ENCODE measurements around the gene DOCK8. TPM values are rescaled to one million over a fixed set of nuclear protein-coding genes. Genes with fewer than 3 reads are reported as not detected.

Gene DOCK8
- total and polyA plus RNA-seq, 2 experiments from 2014 or later = 0.94 to 1.2 TPM

- H3K36me3 ChIP-seq (ENCODE audit: insufficient read depth) = no peaks in the 10 kb centered on the region
- Mint-ChIP-seq H3K4me3 (no peak overlapping the region), H3K27me3 (ENCODE audit: insufficient read depth, low read depth, poor library complexity) (no peaks in the 10 kb centered on the region)
Observed at GRCh38 chr9:277601-278295, 63.1 kb downstream of the DOCK8 start.

DNA sequence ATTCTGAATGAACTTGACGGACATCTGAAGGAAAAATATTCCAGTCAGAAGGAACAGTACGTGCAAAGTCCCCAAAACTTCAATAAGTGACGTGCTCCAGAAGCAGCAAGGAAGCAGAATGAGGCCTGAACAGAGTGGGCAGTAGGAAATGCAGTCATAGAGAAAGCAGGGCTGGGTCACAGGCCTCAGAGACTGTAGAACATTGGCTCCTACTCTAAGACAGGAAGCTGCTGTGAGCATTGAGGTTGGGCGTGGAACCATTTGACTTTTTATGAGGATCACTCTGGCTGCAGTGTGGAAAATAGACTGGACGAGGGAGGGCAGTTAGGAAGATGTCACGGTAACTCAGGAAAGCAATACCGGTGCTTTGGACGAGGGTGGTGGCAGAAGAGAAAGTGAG is 64.0 kb downstream of the DOCK8 start:
- no peaks in the 10 kb centered on the region; the same call in 2 of the 3 replicates for H3K4me1 Mint-ChIP-seq
- no peaks in the 10 kb centered on the region for H3K79me2 ChIP-seq (replicated peaks; ENCODE audit: insufficient read depth)
- no peaks in the 10 kb centered on the region for H4K20me1 ChIP-seq (replicated peaks; ENCODE audit: insufficient read depth)
- no peaks in the 10 kb centered on the region for H3K27me3 Mint-ChIP-seq (ENCODE audit: insufficient read depth, low read depth, poor library complexity)
- no peaks in the 10 kb centered on the region for H3K27me3 ChIP-seq (ENCODE audit: insufficient read depth)
- H3K36me3 Mint-ChIP-seq (ENCODE audit: low read depth) = no peaks in the 10 kb centered on the region
- H3K4me1 ChIP-seq (ENCODE audit: insufficient read depth) = no peaks in the 10 kb centered on the region
- no peaks in the 10 kb centered on the region for H3F3A ChIP-seq (replicated peaks; ENCODE audit: low read depth)
- no peaks in the 10 kb centered on the region for H3K9me3 Mint-ChIP-seq
- DNase-seq (ENCODE audit: low spot score) = no peak
- no peak for ATAC-seq
- H3K4me3 Mint-ChIP-seq = no peak overlapping the region
- no peaks in the 10 kb centered on the region for H3K36me3 ChIP-seq (ENCODE audit: insufficient read depth)
- H3K27ac Mint-ChIP-seq = no peak overlapping the region
- H3K9me2 ChIP-seq (ENCODE audit: insufficient read depth) = no peaks in the 10 kb centered on the region
- H3K27ac ChIP-seq (ENCODE audit: low read depth) = no peak overlapping the region
- no peak overlapping the region for H3K4me3 ChIP-seq
- H2AFZ ChIP-seq = no peak overlapping the region
- H3K4me2 ChIP-seq = no peak overlapping the region
- no peak for TF ChIP-seq NANOG (IDR thresholded peaks at IDR 0.05; ENCODE audit: borderline replicate concordance)
- TF ChIP-seq ZNF331 (CRISPR knock-in tag; IDR thresholded peaks at IDR 0.05; ENCODE audit: low read depth) = no peak
- no peak for TF ChIP-seq STAT1 (IDR thresholded peaks at IDR 0.05; ENCODE audit: unreplicated experiment)
- TF ChIP-seq, protein P1, sequence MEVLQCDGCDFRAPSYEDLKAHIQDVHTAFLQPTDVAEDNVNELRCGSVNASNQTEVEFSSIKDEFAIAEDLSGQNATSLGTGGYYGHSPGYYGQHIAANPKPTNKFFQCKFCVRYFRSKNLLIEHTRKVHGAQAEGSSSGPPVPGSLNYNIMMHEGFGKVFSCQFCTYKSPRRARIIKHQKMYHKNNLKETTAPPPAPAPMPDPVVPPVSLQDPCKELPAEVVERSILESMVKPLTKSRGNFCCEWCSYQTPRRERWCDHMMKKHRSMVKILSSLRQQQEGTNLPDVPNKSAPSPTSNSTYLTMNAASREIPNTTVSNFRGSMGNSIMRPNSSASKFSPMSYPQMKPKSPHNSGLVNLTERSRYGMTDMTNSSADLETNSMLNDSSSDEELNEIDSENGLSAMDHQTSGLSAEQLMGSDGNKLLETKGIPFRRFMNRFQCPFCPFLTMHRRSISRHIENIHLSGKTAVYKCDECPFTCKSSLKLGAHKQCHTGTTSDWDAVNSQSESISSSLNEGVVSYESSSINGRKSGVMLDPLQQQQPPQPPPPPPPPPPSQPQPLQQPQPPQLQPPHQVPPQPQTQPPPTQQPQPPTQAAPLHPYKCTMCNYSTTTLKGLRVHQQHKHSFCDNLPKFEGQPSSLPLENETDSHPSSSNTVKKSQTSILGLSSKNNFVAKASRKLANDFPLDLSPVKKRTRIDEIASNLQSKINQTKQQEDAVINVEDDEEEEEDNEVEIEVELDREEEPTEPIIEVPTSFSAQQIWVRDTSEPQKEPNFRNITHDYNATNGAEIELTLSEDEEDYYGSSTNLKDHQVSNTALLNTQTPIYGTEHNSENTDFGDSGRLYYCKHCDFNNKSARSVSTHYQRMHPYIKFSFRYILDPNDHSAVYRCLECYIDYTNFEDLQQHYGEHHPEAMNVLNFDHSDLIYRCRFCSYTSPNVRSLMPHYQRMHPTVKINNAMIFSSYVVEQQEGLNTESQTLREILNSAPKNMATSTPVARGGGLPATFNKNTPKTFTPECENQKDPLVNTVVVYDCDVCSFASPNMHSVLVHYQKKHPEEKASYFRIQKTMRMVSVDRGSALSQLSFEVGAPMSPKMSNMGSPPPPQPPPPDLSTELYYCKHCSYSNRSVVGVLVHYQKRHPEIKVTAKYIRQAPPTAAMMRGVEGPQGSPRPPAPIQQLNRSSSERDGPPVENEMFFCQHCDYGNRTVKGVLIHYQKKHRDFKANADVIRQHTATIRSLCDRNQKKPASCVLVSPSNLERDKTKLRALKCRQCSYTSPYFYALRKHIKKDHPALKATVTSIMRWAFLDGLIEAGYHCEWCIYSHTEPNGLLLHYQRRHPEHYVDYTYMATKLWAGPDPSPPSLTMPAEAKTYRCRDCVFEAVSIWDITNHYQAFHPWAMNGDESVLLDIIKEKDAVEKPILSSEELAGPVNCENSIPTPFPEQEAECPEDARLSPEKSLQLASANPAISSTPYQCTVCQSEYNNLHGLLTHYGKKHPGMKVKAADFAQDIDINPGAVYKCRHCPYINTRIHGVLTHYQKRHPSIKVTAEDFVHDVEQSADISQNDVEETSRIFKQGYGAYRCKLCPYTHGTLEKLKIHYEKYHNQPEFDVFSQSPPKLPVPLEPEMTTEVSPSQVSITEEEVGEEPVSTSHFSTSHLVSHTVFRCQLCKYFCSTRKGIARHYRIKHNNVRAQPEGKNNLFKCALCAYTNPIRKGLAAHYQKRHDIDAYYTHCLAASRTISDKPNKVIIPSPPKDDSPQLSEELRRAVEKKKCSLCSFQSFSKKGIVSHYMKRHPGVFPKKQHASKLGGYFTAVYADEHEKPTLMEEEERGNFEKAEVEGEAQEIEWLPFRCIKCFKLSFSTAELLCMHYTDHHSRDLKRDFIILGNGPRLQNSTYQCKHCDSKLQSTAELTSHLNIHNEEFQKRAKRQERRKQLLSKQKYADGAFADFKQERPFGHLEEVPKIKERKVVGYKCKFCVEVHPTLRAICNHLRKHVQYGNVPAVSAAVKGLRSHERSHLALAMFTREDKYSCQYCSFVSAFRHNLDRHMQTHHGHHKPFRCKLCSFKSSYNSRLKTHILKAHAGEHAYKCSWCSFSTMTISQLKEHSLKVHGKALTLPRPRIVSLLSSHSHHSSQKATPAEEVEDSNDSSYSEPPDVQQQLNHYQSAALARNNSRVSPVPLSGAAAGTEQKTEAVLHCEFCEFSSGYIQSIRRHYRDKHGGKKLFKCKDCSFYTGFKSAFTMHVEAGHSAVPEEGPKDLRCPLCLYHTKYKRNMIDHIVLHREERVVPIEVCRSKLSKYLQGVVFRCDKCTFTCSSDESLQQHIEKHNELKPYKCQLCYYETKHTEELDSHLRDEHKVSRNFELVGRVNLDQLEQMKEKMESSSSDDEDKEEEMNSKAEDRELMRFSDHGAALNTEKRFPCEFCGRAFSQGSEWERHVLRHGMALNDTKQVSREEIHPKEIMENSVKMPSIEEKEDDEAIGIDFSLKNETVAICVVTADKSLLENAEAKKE (CRISPR knock-in tag; IDR thresholded peaks at IDR 0.05) = no peak
- TF ChIP-seq CREB1 (CRISPR knock-in tag; IDR thresholded peaks at IDR 0.05; ENCODE audit: low read depth) = no peak
- no peak for TF ChIP-seq POLR2AphosphoS5 (IDR thresholded peaks at IDR 0.05; ENCODE audit: low read depth)
- no peak for TF ChIP-seq ETS1 (IDR thresholded peaks at IDR 0.05)
- TF ChIP-seq EZH2 (IDR thresholded peaks at IDR 0.05; ENCODE audit: low read depth, unreplicated experiment) = no peak

More at GRCh38 chr9:277601-278295, 63.1 kb downstream of the DOCK8 start:
- Histone ChIP-seq H2AFZ (no peak overlapping the region), H3K27ac (ENCODE audit: low read depth) (no peak overlapping the region), H4K20me1 (replicated peaks; ENCODE audit: insufficient read depth) (no peaks in the 10 kb centered on the region), H3K4me3 (no peak overlapping the region), H3K79me2 (replicated peaks; ENCODE audit: insufficient read depth) (no peaks in the 10 kb centered on the region), H3K4me1 (ENCODE audit: insufficient read depth) (no peaks in the 10 kb centered on the region), H3K9me2 (ENCODE audit: insufficient read depth) (no peaks in the 10 kb centered on the region), H3K27me3 (ENCODE audit: insufficient read depth) (no peaks in the 10 kb centered on the region), H3K4me2 (no peak overlapping the region), H3F3A (replicated peaks; ENCODE audit: low read depth) (no peaks in the 10 kb centered on the region)
- H3K9me3 Mint-ChIP-seq = no peaks in the 10 kb centered on the region
- no peaks in the 10 kb centered on the region; the same call in 2 of the 3 replicates for H3K4me1 Mint-ChIP-seq
- no peak overlapping the region for H3K27ac Mint-ChIP-seq
- TF ChIP-seq EZH2phosphoT487 (IDR thresholded peaks at IDR 0.05; ENCODE audit: unreplicated experiment) (no peak), ZNF331 (CRISPR knock-in tag; IDR thresholded peaks at IDR 0.05; ENCODE audit: low read depth) (no peak), ZNF114 (CRISPR knock-in tag; IDR thresholded peaks at IDR 0.05) (no peak), ETS1 (IDR thresholded peaks at IDR 0.05) (no peak), EZH2 (IDR thresholded peaks at IDR 0.05; ENCODE audit: low read depth, unreplicated experiment) (no peak)
- H3K36me3 Mint-ChIP-seq (ENCODE audit: low read depth) = no peaks in the 10 kb centered on the region
- no peak for ATAC-seq
- DNase-seq (ENCODE audit: low spot score) = no peak

All from GM23338 (cell line).